Body of pancreas (tissue), 4 donors: ENCODE measurements around the gene ABCD3. TPM values are rescaled to one million over a fixed set of nuclear protein-coding genes. Genes with fewer than 3 reads are reported as not detected.

Source experiments
- ATAC-seq: fragments of 150-250 bp; one replicate; pipeline ENCODE4 v1.9.1; 2016
- DNase-seq, 4 donors: peaks; one replicate each; pipeline ENCODE4 v3.0.0-alpha.2; 2019
- H3K27ac ChIP-seq, 4 donors: fragments of 200-600 bp; sonication (generic); 1 replicate in 3 of 4; 2 replicates in 1 of 4; pipeline versions ENCODE4 v1.5.1 to v1.6.1; 2016 to 2019; ENCODE audit warnings: mild to moderate bottlenecking in 1 of 4, mixed read lengths in 1 of 4, moderate library complexity in 1 of 4
- H3K27me3 ChIP-seq, 2 donors: fragments of 200-600 bp; sonication (generic); one replicate each; pipeline ENCODE4 v1.6.0; 2016; ENCODE audit warnings: mild to moderate bottlenecking in 1 of 2
- H3K36me3 ChIP-seq, 2 donors: fragments of 200-600 bp; sonication (generic); replicated peaks in 1 of 2; 2 replicates each; pipeline ENCODE4 v1.5.1; 2016; ENCODE audit warnings: low read depth in 2 of 2; ENCODE audit not compliant: insufficient read depth in 1 of 2
- H3K4me1 ChIP-seq: fragments of 200-600 bp; sonication (generic); one replicate; pipeline ENCODE4 v1.6.0; 2016
- H3K4me3 ChIP-seq, 2 donors: fragments of 200-600 bp; sonication (generic); 1 replicate in 1 of 2; 2 replicates in 1 of 2; pipeline ENCODE4 v1.5.1; 2016 to 2019
- H3K9me3 ChIP-seq, 3 donors: fragments of 200-600 bp; sonication (generic); 1 replicate in 2 of 3; 2 replicates in 1 of 3; pipeline ENCODE4 v1.5.1; 2016
- CTCF ChIP-seq, 7 experiments: fragments of 450-650 bp in 4 of 7; fragments of 200-600 bp in 3 of 7; sonication (generic) in 3 of 7; IDR thresholded peaks; one replicate each; pipeline ENCODE4 v1.5.1; 2016 to 2019; ENCODE audit warnings: antibody characterized with exemption in 7 of 7
- POLR2A ChIP-seq, 3 donors: fragments of 450-650 bp; IDR thresholded peaks; one replicate each; pipeline ENCODE4 v1.6.1; 2016; ENCODE audit warnings: antibody characterized with exemption in 3 of 3, mild to moderate bottlenecking in 2 of 3
- WGBS, 2 donors: methylation state at CpG; one replicate each; pipeline ENCODE4 v1.1.5; 2017; 5-methylcytosine and 5-hydroxymethylcytosine counted together
- intact Hi-C: fragments of 100-400 bp; cut with DNase I; formaldehyde crosslinking; loops from one replicate; pipeline ENCODE4 v1.15.1; 2023
- total RNA-seq, 2 donors: library from RNA; depleted of rRNA; stranded (reverse); fragments of >200 nt; gene quantifications; one replicate each; pipeline ENCODE4 v1.1.0, GENCODE V29; 2016

ABCD3 gene
- total RNA-seq, 2 donors from 2014 or later = 27.4 to 29.8 TPM

- Histone ChIP-seq H3K4me3 (no peak overlapping the region), H3K4me1 (peaks cover 34% of the 10 kb centered on the region), H3K27me3 (no peaks in the 10 kb centered on the region), H3K9me3 (no peaks in the 10 kb centered on the region), H3K27ac (no peak overlapping the region), H3K36me3 (peaks cover 0 to 12% of the 10 kb centered on the region in 2 donors)
- WGBS, 2 donors = 86 to 88% methylated on average over 9 of the region's 9 CpGs
- DNase-seq (no peak), ATAC-seq (no peak)
- intact Hi-C loops = no loop called here
- no peak for TF ChIP-seq POLR2A (IDR thresholded peaks at IDR 0.05)
Measured at GRCh38 chr1:94535879-94536278, 117.7 kb downstream of the ABCD3 start.

- Histone ChIP-seq H3K4me3 (no peak overlapping the region), H3K36me3 (peaks cover 0 to 8% of the 10 kb centered on the region in 2 donors), H3K27me3 (no peaks in the 10 kb centered on the region), H3K9me3 (no peaks in the 10 kb centered on the region), H3K27ac (no peak overlapping the region), H3K4me1 (peaks cover 34% of the 10 kb centered on the region)
- DNase-seq (no peak), ATAC-seq (no peak)
- WGBS, 2 donors = 61 to 67% methylated on average over 6 of the region's 6 CpGs
- TF ChIP-seq POLR2A (IDR thresholded peaks at IDR 0.05) (no peak), CTCF (IDR thresholded peaks at IDR 0.05) (no peak)
- intact Hi-C loops = no loop called here
Measured at GRCh38 chr1:94537254-94537653, 119.1 kb downstream of the ABCD3 start.

- DNase-seq = no peak
- Histone ChIP-seq H3K27me3 (no peaks in the 10 kb centered on the region), H3K9me3 (no peaks in the 10 kb centered on the region), H3K36me3 (peaks cover 0 to 5% of the 10 kb centered on the region in 2 donors), H3K27ac (no peak overlapping the region), H3K4me1 (peaks cover 44% of the 10 kb centered on the region), H3K4me3 (no peak overlapping the region)
- no peak for TF ChIP-seq POLR2A (IDR thresholded peaks at IDR 0.05)
- TF ChIP-seq CTCF (IDR thresholded peaks at IDR 0.05) = no peak
- intact Hi-C loops = no loop called here
- no peak for ATAC-seq
- WGBS, 2 donors = 84 to 88% methylated on average over 6 of the region's 6 CpGs
Measured at GRCh38 chr1:94538243-94538827, 120.1 kb downstream of the ABCD3 start.

GRCh38 chr1:94539496-94539895 lies 121.3 kb downstream of the ABCD3 start:
- no peaks in the 10 kb centered on the region for H3K27me3 ChIP-seq
- no peak overlapping the region for H3K27ac ChIP-seq
- H3K4me3 ChIP-seq = no peak overlapping the region
- intact Hi-C loops = no loop called here
- WGBS, 2 donors = 84 to 95% methylated on average over 3 of the region's 3 CpGs
- H3K36me3 ChIP-seq = peaks cover 0 to 5% of the 10 kb centered on the region in 2 donors
- no peaks in the 10 kb centered on the region for H3K9me3 ChIP-seq
- no peak for ATAC-seq
- no peak for DNase-seq
- H3K4me1 ChIP-seq = peaks cover 52% of the 10 kb centered on the region
- TF ChIP-seq CTCF (IDR thresholded peaks at IDR 0.05) (no peak), POLR2A (IDR thresholded peaks at IDR 0.05) (no peak)

GRCh38 chr1:94540440-94541245 lies 122.5 kb downstream of the ABCD3 start:
- Histone ChIP-seq H3K4me1 (peaks cover 61% of the 10 kb centered on the region), H3K9me3 (no peaks in the 10 kb centered on the region), H3K27ac (peak overlapping the region; percentile 88 to 95 (median 93)), H3K36me3 (no peaks in the 10 kb centered on the region), H3K27me3 (no peaks in the 10 kb centered on the region), H3K4me3 (peak overlapping the region; percentile 69 to 82)
- 18 to 19% methylated on average over 21 to 23 of the region's 23 CpGs for WGBS, 2 donors
- intact Hi-C loops = no loop called here
- TF ChIP-seq CTCF (IDR thresholded peaks at IDR 0.05) (no peak), POLR2A (IDR thresholded peaks at IDR 0.05) (no peak)
- no peak for ATAC-seq
- peak in 1 of 4 donors; percentile 38 for DNase-seq
